Measurements from ENCODE around the gene CROCC2.

GRCh38 chr2:240876475-240877251, 29.5 kb upstream of the CROCC2 start:
- TF ChIP-seq, protein P1, sequence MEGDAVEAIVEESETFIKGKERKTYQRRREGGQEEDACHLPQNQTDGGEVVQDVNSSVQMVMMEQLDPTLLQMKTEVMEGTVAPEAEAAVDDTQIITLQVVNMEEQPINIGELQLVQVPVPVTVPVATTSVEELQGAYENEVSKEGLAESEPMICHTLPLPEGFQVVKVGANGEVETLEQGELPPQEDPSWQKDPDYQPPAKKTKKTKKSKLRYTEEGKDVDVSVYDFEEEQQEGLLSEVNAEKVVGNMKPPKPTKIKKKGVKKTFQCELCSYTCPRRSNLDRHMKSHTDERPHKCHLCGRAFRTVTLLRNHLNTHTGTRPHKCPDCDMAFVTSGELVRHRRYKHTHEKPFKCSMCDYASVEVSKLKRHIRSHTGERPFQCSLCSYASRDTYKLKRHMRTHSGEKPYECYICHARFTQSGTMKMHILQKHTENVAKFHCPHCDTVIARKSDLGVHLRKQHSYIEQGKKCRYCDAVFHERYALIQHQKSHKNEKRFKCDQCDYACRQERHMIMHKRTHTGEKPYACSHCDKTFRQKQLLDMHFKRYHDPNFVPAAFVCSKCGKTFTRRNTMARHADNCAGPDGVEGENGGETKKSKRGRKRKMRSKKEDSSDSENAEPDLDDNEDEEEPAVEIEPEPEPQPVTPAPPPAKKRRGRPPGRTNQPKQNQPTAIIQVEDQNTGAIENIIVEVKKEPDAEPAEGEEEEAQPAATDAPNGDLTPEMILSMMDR (IDR thresholded peaks at IDR 0.05) = no peak
- TF ChIP-seq POLR2A (IDR thresholded peaks at IDR 0.05) = no peak
